Measurements from ENCODE around the gene PARD3. TPM values are rescaled to one million over a fixed set of nuclear protein-coding genes. Genes with fewer than 3 reads are reported as not detected.

Gene PARD3
- total and polyA plus RNA-seq, 2 experiments from 2014 or later: 47.2 to 59.7 TPM

DNA sequence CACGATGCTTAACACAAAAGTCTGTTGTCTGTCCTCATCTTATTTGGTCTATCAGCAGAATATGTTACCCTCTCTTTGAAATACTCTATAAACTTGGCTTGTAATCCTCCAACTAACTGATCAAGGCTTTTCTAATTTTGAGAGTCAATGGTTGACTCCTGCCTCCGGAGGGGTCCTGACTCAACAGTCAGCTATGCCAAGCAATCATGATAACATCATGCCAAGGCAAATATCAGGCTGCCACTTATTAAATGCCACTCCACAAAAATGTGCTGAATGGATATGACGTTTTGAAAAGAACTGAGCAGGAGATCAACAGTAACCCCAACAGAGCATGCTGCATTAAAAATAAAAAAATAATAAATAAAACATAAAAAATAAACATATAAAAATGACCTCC lies 116.1 kb downstream of the PARD3 start:
- H3K27me3 ChIP-seq: no peaks in the 10 kb centered on the region
- H3K9me2 ChIP-seq (replicated peaks; ENCODE audit: insufficient read depth): no peaks in the 10 kb centered on the region
- H3K27ac ChIP-seq: no peak overlapping the region
- no peaks in the 10 kb centered on the region for H3K36me3 ChIP-seq (replicated peaks; ENCODE audit: insufficient read depth, low read depth)
- peaks cover 6% of the 10 kb centered on the region for H4K20me1 ChIP-seq (ENCODE audit: insufficient read depth, poor library complexity, severe bottlenecking)
- 57% methylated on average over 3 of the region's 3 CpGs for WGBS (ENCODE audit: low lambda C conversion rate, missing lambda C conversion rate)
- no peak for DNase-seq (ENCODE audit: low spot score)
- H2AFZ ChIP-seq: no peak overlapping the region
- TF ChIP-seq, protein P1, sequence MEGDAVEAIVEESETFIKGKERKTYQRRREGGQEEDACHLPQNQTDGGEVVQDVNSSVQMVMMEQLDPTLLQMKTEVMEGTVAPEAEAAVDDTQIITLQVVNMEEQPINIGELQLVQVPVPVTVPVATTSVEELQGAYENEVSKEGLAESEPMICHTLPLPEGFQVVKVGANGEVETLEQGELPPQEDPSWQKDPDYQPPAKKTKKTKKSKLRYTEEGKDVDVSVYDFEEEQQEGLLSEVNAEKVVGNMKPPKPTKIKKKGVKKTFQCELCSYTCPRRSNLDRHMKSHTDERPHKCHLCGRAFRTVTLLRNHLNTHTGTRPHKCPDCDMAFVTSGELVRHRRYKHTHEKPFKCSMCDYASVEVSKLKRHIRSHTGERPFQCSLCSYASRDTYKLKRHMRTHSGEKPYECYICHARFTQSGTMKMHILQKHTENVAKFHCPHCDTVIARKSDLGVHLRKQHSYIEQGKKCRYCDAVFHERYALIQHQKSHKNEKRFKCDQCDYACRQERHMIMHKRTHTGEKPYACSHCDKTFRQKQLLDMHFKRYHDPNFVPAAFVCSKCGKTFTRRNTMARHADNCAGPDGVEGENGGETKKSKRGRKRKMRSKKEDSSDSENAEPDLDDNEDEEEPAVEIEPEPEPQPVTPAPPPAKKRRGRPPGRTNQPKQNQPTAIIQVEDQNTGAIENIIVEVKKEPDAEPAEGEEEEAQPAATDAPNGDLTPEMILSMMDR (IDR thresholded peaks at IDR 0.05; ENCODE audit: poor library complexity): no peak
- TF ChIP-seq EZH2 (IDR thresholded peaks at IDR 0.05; ENCODE audit: borderline replicate concordance) (no peak), EZH2phosphoT487 (IDR thresholded peaks at IDR 0.05; ENCODE audit: low read depth, severe bottlenecking, unreplicated experiment) (no peak)
- no peak overlapping the region for H3K4me2 ChIP-seq
- peaks cover 88% of the 10 kb centered on the region for H3K79me2 ChIP-seq
- no peaks in the 10 kb centered on the region for H3K9me3 ChIP-seq (ENCODE audit: low read depth)
- peaks cover 31% of the 10 kb centered on the region for H3K4me1 ChIP-seq (ENCODE audit: insufficient read depth)
- no peak overlapping the region for H3K4me3 ChIP-seq

DNA sequence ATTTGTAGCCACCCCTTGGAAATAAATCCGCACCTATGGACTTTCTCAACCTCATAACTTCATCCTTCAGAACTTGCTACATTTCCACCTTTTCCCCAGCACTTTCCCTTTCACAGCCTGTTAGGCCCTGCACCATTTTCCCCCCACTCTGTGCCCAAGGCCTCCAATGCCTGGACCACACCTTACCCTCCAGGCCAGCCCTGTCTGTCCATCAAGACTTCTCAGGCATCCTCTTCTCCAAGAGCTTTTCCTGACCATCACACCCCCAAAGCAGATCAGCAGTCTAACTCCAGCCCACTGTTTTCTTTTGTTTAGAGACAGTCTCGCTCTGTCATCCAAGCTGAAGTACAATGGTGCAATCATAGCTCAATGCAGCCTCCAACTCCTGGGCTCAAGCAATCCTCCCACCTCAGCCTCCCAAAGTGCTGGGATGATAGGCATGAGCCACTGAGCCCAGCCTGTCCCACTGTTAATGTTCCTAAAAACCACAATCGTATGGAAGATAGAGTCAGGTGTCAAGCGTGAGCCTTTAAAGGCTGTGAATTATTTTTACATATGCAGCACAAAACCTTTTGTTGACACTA lies 116.8 kb downstream of the PARD3 start:
- Histone ChIP-seq H4K20me1 (ENCODE audit: insufficient read depth, poor library complexity, severe bottlenecking) (peaks cover 6% of the 10 kb centered on the region), H3K9me2 (replicated peaks; ENCODE audit: insufficient read depth) (no peaks in the 10 kb centered on the region), H3K4me1 (ENCODE audit: insufficient read depth) (peaks cover 30% of the 10 kb centered on the region), H3K9me3 (ENCODE audit: low read depth) (no peaks in the 10 kb centered on the region), H3K27ac (no peak overlapping the region), H3K4me3 (no peak overlapping the region), H3K36me3 (replicated peaks; ENCODE audit: insufficient read depth, low read depth) (no peaks in the 10 kb centered on the region), H2AFZ (no peak overlapping the region), H3K27me3 (no peaks in the 10 kb centered on the region), H3K79me2 (peaks cover 82% of the 10 kb centered on the region), H3K4me2 (no peak overlapping the region)
- no peak for DNase-seq (ENCODE audit: low spot score)
- 96% methylated on average over 4 of the region's 4 CpGs for WGBS (ENCODE audit: low lambda C conversion rate, missing lambda C conversion rate)
- TF ChIP-seq, protein P1 (IDR thresholded peaks at IDR 0.05; ENCODE audit: poor library complexity): no peak
- TF ChIP-seq EZH2 (IDR thresholded peaks at IDR 0.05; ENCODE audit: borderline replicate concordance) (no peak), EZH2phosphoT487 (IDR thresholded peaks at IDR 0.05; ENCODE audit: low read depth, severe bottlenecking, unreplicated experiment) (no peak)

DNA sequence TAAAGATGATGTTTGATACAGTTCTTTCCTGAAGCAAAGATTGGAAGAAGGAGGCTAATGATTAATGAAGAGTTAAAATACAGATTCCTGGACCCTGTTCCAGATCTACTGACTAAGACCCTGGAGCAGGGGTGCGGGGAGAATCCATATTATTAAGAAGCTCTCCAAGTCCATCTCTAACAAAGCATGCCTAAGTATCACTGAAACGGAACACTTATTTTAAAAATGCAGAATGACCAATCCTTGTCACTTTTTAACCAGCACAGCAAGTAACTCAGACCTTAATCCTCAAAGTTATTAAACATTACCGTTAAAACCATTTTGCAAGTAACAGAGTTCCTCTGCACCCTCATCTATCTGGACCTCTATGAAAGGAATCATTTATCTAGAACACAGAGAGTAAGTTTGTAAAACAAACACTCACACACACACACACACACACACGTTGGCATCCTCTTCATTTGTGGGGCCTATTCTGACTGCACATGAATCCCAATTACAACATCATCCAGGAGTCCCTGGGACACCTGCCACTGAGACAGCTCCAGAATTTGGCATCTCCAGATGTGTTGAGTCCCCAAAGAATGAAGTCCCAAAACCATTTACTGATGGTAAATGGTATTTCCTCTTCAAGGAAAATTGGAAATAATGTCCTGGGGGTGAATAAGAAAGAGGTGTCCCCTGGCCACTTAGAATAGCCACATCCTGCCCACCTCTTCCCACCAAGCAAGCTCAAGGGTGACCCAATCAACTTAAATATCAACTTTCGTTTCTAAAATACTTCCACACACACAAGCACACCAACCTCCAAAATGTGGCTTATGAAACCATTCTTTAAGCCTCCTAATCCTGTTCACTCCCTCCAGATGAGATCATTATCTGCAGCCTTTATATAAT lies 117.5 kb downstream of the PARD3 start:
- no peak for TF ChIP-seq EZH2 (IDR thresholded peaks at IDR 0.05; ENCODE audit: borderline replicate concordance)
- no peak for TF ChIP-seq EZH2phosphoT487 (IDR thresholded peaks at IDR 0.05; ENCODE audit: low read depth, severe bottlenecking, unreplicated experiment)
- TF ChIP-seq, protein P1 (IDR thresholded peaks at IDR 0.05; ENCODE audit: poor library complexity): no peak
- H3K4me3 ChIP-seq: no peak overlapping the region
- H2AFZ ChIP-seq: no peak overlapping the region
- H3K9me3 ChIP-seq (ENCODE audit: low read depth): no peaks in the 10 kb centered on the region
- no peak overlapping the region for H3K27ac ChIP-seq
- peaks cover 81% of the 10 kb centered on the region for H3K79me2 ChIP-seq
- peaks cover 6% of the 10 kb centered on the region for H4K20me1 ChIP-seq (ENCODE audit: insufficient read depth, poor library complexity, severe bottlenecking)
- WGBS (ENCODE audit: low lambda C conversion rate, missing lambda C conversion rate): 78% methylated on average over 5 of the region's 5 CpGs
- no peaks in the 10 kb centered on the region for H3K9me2 ChIP-seq (replicated peaks; ENCODE audit: insufficient read depth)
- DNase-seq (ENCODE audit: low spot score): no peak
- H3K4me2 ChIP-seq: no peak overlapping the region
- H3K36me3 ChIP-seq (replicated peaks; ENCODE audit: insufficient read depth, low read depth): no peaks in the 10 kb centered on the region
- peaks cover 29% of the 10 kb centered on the region for H3K4me1 ChIP-seq (ENCODE audit: insufficient read depth)
- no peaks in the 10 kb centered on the region for H3K27me3 ChIP-seq
